Left forelimb (tissue), 1 donor: ENCODE data around the gene CTLA4.

Source experiments
- DNase-seq: peaks from one replicate; pipeline ENCODE4 v3.0.0-alpha.2; 2018; ENCODE audit warnings: low spot score

CTLA4 gene

DNA sequence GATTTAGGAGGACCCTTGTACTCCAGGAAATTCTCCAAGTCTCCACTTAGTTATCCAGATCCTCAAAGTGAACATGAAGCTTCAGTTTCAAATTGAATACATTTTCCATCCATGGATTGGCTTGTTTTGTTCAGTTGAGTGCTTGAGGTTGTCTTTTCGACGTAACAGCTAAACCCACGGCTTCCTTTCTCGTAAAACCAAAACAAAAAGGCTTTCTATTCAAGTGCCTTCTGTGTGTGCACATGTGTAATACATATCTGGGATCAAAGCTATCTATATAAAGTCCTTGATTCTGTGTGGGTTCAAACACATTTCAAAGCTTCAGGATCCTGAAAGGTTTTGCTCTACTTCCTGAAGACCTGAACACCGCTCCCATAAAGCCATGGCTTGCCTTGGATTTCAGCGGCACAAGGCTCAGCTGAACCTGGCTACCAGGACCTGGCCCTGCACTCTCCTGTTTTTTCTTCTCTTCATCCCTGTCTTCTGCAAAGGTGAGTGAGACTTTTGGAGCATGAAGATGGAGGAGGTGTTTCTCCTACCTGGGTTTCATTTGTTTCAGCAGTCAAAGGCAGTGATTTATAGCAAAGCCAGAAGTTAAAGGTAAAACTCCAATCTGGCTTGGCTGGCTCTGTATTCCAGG, at the start of gene CTLA4:
Gene CTLA4 (plus strand): TSS at position 211 of the 640 bp plus-strand sequence. CDS start 172 bp downstream, at position 383.
- no peak for DNase-seq

DNA sequence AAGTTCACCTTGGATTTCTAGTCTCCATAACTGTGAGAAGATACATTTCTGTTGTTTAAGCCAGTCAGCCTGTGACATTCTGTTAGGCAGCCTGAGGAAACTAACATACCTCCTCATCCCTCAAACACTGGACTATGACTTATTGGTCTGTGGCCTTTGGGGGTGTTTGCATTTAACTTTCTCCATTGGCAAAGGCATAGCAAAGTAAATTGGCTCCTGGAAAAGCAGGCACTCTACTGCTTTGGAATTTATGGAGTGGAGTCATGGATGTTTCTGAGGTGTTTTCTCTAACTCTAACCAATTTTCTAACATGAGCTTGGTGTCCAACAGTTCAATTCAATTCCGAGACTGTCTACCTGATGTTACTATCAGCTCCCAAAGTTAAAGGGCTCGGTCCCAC, 48.9 kb upstream of the CTLA4 start:
- no peak for DNase-seq

DNA sequence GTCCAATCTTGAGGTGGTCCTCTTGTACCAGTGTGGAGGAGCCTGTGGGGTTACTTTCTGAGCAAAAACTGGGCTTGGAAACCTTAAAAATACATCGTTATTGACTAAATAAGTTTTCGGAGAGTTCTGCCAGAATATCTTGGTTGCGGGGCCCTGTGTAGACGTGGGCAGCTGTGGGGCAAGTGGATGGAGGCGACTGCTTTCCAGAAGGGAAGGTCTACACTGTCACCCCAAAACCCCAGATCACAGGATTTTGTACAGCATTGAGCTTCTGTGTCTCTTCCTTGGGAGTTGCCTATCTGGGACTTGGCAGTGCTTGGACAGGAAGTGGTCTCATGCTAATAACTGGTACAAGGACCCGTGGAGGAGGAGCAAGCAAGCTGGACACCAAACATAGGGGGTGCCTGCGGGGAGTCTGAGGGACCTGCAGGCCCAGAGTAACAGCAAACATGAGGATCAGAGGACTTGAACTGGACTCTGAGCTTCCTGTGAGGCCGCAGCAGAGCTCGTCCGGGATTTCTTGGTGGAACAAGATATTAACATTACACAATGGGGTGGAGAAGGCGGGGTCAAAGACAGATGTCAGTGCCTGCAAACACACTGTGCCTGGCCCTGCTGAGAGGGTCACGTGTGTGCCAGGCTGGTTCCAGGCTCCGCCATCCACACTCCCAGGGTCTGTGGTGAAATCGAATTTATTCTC, 48.0 kb upstream of the CTLA4 start:
- no peak for DNase-seq

DNA sequence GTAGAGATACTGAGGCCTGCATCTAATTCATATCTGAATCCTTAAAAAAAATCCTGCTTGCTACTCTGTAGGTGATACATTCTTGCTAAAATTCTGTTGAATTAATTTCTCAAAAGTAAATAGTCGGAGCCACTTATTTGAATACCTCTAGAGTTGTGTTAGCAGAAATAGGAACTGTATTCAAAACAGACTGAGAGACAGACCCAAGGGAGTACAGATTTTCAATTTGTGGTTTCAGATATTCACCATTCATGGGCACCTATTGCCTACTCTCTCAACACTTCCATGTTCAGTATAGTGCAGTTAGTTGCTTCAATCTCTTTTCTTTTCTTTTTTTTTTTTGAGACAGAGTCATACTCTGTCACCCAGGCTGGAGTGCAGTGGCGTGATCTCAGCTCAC, 46.6 kb upstream of the CTLA4 start:
- no peak for DNase-seq

DNA sequence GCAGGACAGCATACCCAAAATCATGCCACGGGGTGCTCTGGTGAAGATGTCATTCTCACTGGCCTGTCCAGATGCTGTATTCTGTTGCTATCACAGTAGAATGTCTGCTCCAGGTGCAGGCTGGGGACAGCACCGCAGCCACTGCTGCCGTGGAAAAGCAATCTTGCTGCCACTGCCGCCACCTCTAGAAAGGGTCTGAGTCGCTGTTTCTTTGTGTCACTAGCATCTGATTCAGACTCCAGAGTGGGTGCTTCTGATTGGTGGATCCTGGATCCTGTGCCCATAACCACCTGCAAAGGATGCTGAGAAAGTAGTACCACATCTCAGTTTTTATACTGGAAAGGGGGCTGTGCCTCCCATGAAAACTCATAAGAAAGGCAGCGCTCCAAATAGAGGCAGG, 45.3 kb upstream of the CTLA4 start:
- DNase-seq, result no peak

DNA sequence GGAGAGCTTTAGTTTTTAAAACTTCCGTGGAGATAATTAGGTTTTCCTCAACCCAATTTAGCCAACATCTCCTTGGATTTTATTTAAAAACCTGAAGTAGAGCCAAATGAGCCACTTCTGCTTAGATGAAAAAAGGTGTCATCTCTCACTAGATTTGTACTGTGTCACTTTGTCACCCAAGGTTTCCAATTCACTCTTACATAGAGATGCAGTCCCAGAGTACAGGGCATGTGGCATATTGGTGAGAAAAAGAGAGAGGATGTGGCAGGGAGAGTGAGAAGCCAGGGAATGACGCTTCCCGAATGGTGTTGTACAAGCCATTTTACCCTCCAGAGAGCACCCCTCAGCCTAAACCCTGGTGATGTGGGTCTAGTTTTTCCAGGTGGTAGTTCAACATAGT, 44.4 kb upstream of the CTLA4 start:
- no peak for DNase-seq

DNA sequence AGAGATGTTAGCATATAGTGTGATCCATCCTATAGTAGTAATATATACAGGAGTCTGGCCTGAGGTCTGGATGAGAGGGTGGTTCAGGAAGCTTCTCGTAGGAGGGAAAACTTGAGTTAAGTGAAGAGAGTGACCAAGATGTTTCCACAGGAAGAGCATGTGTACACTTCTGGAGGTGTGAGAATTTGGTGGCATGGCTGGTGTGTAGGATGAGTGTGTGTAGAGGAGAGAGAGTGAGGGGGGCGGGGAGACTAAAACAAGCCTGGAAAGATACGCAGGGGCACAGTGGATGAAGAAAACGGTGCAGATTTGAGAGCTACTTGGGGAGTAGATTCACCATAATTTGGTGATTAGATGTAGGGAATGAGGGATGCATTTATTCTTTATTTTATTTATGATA, 43.5 kb upstream of the CTLA4 start:
- no peak for DNase-seq

DNA sequence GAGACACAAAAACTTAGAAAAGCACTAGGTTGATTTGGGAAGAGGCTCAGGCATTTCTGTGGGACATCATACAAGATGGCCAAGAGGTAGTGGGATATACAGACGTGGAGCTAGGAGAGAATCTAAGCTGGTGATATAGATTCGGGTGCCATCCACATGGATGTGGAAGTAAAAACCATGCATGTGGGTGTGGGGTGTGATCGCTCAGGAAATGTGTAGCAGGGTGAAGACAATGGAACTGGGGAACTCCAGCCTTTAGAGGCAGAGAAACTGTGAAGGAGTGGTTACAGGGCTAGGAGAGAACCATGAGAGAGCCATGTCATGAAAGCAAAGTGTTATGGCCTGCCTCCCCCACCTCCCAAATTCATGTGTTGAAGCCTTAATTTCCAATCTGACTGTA, 43.0 kb upstream of the CTLA4 start:
- DNase-seq, result no peak

DNA sequence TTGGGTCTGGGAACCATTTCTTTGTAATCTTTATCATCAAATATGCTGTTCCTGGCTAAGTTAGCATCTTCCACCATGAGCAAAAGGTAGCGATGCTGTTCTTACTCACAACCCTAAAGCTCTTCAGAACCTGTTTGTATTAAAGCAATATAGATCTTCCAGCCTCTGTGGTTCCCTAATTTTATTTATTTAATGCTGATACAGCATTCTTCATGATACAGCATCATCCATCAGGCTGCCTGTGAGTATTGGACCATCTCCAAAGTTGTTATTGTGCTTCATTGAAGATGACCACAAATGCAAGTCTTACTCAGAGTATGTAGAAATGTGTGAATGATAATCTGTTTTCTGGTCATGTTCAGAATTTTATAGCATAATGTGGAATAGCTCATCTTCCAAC, 40.9 kb upstream of the CTLA4 start:
- DNase-seq, result no peak

DNA sequence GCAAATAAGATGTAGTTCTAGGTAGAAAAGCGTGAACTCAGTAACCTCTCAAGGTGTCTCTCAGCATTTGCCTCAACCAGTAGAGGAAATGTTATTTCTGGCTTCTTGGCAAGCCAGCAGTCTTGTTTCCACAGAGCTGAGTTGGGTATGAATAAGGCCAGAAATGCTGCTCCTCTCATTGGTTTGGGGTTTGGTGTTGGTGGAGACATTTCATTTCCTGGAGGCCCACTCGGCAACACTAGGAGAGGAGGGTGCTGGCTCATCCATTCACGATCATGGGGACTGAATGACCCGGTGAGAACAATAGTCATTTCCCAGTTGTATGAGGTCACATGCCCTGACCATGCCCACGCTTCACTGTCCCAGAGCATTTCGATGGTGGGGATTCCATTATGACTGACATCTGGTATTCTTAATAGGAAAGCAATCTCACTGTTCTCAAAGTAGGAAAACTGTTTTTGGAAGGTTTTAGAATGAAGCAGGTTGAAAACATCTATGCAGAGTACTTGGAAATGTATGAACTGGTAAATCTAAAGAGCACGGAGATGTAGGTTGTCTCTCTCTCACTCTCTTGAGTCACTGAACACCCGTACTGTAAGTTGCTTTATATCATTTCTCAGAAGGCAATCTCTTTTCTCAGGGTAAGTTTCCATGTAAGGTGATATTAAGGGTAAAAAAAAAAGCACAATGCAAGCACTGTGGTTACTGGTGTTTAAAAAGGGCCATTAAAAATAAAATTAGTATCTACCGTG, 37.1 kb upstream of the CTLA4 start:
- no peak for DNase-seq

DNA sequence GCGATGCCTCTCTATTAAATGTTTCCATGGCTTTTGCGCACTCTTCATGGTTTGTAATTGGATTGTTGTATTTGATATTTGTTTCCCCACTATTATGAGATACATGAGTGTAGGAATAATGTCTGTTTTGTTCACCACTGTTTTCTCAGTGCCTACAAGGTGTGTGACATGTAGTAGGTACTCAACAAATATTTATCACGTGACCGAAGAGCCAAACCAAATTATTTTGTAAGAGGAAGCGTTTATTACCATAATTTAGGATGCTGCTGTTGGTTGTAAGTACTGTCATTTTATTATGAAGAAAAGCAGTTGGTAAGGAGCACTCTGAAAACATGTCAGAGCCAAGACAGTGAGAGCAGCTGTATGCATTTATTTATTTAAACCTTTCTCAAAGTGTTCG, 32.2 kb upstream of the CTLA4 start:
- DNase-seq, result no peak

DNA sequence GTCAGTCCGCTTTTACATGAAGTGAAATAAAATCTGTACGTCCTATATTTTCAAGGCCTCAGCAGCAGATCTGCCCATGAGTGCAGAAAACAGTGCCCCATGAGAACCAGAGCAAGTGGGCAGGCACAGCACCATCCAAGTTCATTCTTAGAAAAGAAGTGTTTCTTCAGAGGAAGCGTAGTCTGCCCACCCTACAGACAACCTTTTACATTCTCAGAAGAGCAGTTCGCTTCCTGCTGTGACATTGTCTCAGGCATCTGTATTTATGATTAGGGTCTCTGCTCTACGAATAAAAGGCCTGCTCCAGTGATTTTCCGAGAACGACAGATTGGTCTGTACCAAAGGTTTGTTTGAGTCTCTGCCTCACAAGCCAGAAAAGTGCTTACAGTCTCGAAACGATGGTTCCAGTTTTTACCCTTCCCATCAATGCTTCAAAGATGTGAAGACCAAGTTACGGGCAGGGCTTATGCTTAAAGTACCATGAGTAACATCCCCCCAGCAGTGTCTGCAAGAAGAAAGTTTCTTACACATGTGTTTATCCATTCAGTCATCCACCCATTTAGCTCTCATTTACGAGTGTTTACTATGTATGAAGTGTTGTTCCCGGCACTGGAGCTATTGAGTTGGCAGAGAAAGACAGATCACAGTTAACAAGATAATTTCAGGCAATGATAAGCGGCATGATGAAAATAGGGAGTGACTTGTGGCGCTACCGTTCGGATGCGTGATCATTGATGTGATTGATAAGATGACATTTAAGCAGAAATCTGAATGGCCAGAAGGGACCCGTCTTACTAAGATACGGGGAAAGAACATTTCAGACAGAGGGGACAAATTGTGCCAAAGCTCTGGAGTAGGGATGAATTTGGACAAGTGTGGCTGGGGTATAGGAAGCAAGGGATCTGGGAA, 31.4 kb upstream of the CTLA4 start:
- no peak for DNase-seq

DNA sequence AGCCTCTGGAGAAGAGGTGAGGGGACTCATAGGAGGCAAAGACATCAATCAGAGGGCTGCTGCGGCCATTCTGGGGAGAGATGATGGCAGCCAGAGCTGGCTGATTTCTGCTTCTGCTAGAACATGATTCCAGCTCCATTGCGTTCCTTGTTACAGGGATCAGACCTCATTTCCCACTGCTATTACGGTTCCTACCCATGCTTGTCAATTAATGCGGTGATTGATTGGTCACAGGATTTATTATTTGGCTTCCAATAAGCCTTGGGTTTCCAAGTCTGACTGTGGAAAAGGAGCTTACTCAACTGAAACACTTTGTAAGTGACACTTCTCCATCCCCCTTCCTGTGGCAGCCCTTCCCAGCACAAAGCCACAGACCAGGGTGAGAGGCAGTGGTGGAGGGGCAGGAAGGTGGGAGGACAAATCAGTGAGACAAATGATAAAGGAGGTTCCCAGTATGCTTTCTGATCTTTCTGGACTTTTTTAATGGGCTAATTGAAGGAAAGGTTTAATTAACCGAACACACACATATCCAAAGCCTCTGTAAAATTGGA, 26.8 kb upstream of the CTLA4 start:
- no peak for DNase-seq

DNA sequence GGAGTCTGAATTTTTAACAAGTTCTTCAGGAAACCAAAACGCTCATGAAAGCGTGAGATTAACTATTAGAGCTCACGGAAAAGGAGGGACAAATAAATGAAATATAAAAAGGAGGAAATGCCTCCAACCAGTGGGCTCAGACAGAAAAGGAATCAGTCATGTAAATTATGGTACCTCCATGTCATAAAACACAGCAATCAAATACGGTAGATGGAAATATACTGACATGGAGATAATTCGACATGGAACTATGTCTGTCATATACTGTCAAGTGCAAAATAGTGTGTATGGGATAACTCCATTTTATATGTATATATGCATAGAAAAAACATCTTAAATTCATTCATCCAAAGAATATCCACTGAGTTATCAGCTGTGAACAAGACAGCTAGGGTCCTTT, 25.9 kb upstream of the CTLA4 start:
- no peak for DNase-seq

DNA sequence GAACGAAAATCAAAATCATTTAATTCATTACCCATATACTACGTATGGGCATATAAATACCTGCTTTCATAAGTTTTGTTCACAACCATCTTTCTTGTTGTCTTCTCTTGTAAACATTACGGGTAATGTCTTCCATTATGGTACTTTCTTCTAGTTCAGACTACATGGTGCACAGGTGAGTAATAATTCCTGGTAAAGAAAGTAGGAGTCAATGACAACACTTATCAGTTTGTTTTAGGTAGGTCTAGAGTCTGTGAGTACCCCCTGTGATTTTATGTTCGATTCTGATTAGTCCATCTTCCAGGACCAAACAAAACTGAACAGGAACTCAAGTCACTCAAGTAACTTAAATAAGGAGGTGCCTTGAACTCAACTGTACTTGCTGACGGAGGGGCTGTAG, 25.2 kb upstream of the CTLA4 start:
- DNase-seq, result no peak

DNA sequence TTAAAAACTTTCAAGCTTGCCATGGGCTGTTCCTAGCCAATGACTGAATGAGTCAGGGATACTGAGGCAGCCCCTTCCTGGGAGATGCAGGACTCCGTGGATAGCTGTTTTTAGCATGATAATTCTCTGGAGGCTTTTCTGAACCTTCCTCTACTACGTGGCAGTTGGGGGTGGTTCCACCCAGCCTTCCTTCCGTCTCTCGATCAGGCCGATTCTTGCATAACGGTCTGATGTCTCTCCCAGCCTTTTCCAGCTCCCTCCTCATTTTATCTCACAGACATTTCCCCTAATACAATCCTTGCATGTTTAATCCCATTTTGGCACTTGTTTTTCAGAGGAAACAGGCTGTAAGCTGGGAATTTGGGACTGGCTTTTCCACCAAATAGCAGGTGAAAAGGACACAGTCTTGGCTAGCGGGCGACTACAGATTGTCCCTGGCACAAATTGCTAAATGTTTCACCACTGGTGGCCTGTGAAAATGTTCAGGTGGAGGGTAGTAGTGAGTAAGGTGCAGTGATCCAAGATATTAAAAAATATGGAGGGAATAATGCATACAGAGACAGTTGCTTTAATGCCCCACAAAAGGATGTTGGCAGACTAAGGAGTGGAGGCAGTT, 21.0 kb upstream of the CTLA4 start:
- no peak for DNase-seq

DNA sequence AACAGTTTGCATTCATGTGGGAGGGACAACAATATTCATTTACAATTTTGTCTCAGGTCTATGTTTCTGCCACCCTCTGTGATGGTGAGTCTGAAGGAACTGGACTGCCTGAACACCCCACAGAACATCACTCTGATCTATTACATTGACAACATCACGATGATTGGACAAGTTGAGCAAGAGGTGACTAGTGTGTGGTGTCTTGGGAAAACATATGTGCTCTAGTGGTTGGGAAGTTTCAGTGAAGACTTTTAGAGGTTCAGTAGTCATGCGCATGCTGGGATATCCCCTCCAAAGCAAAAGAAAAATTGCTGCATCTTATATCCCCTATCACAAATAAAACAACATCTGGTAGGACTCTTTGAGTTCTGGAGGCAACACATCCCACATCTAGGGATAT, 18.6 kb upstream of the CTLA4 start:
- DNase-seq, result no peak

DNA sequence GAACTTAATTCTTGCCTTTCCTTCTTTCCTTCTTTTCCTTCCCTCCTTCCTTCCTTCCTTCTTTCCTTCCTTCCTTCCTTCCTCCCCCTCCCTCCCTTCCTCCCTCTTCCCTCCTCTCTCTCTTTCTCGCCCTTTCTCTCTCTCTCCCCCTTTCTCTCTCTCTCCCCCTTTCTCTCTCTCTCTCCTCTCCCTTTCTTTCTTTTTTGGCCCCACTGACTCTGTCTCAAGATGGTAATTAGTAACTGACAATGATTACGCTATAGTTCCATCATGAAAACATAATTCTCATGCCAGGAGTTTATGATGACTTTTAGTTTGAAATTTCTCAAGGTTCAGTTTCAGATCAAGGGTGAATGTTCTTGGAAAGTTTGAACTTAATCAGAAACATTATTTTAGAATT, 14.8 kb upstream of the CTLA4 start:
- DNase-seq, result no peak

DNA sequence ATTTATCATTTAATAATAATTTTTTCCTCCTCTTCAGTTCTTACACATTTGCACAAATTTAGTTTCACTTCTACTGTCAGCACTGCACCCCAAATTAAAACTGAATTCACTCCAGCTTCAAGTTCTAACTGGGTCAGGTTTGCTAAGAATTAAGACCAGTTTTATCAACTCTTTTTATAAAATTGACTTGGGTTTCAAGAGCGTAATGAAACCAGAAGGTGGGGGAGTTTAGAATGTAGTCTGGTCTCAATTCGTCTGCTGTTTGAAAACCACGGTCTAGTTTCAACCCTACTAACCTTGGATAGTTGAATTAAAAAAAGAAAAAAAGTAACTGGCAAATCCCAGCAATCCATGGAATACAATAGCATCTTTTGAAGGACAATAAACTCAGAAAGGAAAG, 14.3 kb upstream of the CTLA4 start:
- no peak for DNase-seq

DNA sequence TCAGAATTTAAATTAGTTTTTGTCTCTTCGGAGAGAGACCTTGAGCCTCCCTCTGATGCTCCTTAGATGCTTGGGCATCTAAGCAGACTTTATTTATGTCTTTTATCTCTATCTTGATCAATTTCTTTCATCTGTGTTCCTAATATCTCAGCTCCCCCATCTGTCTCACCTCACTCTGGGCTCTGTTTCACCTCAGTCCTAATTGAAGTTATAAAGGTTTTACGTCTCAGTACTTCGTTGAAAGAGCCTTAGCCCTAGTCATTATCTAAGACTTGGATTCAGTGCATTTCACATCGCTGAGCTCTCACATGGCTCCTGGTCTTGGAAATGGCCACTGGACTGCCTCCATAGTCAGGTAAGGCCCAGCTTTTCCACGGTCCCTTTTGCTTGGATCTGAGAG, 13.8 kb upstream of the CTLA4 start:
- DNase-seq, result no peak

DNA sequence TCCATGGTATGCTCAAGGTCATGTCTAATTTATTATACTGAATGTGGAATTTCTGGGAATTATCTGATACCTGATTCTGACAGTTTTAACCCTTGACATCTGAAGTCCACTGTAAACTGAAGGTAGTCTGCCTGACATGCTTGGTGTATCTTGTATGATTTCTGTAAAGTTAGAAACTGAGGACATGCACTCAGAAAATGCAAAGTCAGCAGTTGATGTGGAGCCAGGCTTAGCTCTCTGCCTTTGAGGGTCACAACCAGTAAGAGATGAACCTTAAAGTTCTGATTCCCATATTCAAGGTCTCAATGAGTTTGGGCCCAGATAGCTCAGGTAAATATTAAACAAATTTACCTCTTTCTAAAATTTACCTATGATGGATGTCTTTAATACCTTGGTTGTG, 12.3 kb upstream of the CTLA4 start:
- DNase-seq, result no peak

DNA sequence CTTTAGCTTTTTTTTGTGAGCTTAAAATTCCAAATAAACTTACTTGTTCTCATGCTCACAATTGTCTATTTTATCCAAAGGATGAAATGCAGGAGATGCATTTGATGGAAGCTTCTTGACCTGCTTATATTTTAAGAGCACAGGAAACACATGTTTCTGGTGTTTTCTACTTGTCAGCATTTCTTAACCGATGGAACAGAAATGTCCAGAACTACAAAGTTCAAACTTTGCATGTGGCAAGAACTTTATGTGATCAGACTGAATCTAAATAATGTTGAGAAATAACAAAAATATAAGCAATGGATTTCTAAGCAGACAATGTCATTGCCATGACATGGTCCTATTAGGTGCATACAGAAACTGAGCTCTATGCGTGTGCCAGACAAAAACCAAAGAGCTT, 9.9 kb upstream of the CTLA4 start:
- DNase-seq, result no peak
